Measurements from ENCODE around the gene FZD7. TPM values are rescaled to one million over a fixed set of nuclear protein-coding genes. Genes with fewer than 3 reads are reported as not detected.

Gene FZD7
- total RNA-seq, 1 donor = 14.7 TPM

DNA sequence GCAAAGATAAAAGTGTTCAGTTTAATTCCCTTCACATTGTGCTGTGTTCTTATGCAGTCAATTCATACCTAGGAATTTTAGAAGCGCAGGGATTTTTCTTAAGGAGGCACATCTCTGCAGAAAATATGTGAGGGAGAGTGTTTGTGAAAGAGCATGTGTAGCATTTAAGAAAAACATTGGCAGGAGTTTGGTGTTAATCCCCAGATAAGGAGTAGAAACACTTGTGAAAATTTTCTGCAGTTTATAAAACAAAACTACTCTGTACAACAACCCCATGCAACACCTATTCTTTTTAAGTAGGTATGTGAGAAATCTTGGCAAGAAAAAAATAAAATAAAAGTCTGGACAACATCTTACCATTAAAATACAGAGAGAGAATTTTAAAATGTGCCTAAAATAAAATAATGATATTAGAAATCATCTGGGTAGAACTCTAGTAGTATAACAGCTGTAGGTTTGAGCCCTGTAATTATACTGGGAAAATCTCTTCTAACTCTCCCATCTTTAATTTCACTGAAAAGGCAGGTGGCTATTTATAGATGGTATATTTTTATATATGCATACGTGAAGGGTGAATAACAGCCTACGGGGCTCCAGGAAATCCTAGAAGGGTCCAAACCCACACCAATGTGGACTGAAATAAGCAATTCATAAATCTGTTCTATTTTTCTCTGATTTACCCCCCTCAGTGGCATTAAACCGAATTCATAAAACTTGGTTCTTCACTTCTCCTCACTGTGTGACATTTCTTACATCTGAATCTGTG, 6.6 kb downstream of the FZD7 start:
- H3K4me3 ChIP-seq (ENCODE audit: low read depth, low read length) = no peak overlapping the region
- TF ChIP-seq, protein P1, sequence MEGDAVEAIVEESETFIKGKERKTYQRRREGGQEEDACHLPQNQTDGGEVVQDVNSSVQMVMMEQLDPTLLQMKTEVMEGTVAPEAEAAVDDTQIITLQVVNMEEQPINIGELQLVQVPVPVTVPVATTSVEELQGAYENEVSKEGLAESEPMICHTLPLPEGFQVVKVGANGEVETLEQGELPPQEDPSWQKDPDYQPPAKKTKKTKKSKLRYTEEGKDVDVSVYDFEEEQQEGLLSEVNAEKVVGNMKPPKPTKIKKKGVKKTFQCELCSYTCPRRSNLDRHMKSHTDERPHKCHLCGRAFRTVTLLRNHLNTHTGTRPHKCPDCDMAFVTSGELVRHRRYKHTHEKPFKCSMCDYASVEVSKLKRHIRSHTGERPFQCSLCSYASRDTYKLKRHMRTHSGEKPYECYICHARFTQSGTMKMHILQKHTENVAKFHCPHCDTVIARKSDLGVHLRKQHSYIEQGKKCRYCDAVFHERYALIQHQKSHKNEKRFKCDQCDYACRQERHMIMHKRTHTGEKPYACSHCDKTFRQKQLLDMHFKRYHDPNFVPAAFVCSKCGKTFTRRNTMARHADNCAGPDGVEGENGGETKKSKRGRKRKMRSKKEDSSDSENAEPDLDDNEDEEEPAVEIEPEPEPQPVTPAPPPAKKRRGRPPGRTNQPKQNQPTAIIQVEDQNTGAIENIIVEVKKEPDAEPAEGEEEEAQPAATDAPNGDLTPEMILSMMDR (IDR thresholded peaks at IDR 0.05; ENCODE audit: insufficient read depth, low read depth, low read length) = no peak
- DNase-seq (ENCODE audit: low read depth) = no peak

DNA sequence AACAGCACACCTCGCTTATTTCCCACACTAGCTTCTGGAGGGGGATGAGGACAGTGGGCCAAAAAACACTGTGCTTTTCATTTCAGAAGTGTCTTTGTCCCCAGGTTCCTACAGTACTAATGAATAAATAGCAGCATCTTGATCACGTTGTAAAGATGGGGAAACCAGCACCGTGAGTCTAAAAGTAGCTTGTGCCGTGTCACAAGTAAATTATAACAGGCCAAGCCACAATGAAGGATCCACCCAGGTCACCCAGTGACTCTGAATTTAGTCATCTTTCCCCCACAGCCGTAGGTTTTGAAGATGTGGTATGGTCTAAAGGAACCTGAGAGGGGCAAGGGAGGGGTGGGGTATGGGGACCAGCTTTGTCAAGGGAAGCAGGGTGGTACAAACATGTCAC, 8.8 kb downstream of the FZD7 start:
- H3K4me3 ChIP-seq (ENCODE audit: low read depth, low read length) = no peak overlapping the region
- no peak for DNase-seq (ENCODE audit: low read depth)
- TF ChIP-seq, protein P1 (IDR thresholded peaks at IDR 0.05; ENCODE audit: insufficient read depth, low read depth, low read length) = no peak

DNA sequence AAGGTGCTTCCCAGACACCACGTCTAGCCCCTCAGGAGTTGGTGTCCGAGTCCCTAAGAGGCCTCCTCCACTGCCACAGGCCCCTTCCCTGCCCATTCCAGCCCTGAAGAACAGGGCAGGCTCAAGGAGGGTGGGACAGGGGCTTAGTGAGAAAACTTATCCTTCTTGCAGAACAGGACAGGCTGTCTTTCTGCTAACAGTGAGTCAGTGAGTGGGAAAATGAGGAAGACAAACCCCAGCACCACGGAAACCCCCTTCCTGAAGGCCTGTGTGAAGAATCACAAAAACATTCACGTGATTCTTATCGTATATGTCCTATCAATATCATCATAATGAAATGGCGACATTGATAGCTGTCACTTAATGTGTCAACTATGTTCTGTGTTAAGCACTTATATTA, 9.8 kb downstream of the FZD7 start:
- TF ChIP-seq, protein P1 (IDR thresholded peaks at IDR 0.05; ENCODE audit: insufficient read depth, low read depth, low read length) = no peak
- H3K4me3 ChIP-seq (ENCODE audit: low read depth, low read length) = no peak overlapping the region
- no peak for DNase-seq (ENCODE audit: low read depth)

DNA sequence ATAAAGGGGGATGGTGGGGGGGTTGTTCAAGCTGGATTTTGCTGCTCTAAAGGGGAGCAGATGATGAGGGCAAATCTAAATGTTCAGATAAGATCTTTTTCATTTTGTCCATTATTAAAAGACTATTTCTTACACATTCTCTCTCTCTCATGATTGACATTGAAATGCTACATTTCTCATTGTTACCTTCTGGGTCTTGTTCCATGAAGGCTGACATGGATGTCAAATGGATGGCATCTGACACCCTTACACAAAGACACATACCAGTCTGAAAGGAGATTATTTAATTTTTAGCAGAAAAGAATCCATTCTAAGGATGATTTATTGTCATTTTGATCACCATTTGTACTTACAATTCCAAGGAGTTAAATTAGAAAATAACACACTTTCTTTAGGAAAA, 11.1 kb downstream of the FZD7 start:
- TF ChIP-seq, protein P1 (IDR thresholded peaks at IDR 0.05; ENCODE audit: insufficient read depth, low read depth, low read length) = no peak
- DNase-seq (ENCODE audit: low read depth) = no peak
- no peak overlapping the region for H3K4me3 ChIP-seq (ENCODE audit: low read depth, low read length)

DNA sequence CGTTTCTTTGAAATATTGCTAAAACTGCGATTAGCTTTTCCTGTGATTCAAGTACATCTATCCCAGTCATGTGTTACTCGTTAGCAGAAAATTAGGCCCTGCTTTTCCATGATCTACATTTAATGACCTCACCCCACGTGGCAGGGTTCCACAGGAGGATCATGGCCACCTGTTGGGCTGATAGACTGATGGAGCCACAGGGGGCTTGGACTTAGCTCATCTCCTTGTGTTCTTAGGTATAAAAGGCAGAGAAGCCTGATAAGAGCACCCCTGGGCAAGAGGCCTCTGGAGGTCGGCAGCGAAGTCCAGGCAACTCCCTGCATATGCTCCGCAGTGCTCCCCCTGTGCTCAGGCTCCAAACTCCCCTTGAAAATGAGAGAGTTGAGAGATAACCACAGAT, 12.9 kb downstream of the FZD7 start:
- DNase-seq (ENCODE audit: low read depth) = no peak

DNA sequence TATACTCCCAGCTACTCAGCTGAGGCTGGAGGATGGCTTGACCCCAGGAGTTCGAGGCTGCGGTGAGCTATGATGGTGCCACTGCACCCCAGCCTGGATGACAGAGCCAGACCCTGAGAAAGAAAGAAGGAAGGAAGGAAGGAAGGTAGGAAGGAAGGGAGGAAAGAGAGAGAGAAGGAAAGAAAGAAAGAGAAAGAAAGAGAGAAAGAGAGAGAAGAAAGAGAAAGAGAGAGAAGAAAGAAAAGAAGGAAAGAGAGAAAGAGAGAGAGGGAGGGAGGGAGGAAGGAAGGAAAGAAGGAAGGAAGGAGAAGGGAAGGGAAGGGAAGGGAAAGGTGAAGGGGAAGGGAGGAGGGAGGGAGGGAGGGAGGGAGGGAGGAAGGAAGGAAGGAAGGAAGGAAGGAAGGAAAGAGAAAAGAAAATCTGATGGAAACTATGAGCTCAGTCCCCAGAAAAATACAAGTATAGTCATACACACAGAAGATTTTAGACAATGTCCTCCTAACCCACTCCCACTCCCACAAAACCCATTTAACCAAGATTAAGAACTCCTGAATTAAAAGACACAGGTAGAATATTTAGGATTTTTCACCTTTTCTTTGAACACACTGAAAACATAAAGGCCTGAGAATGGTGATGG, 15.6 kb downstream of the FZD7 start:
- no peak overlapping the region for H3K4me3 ChIP-seq (ENCODE audit: low read depth, low read length)
- TF ChIP-seq, protein P1 (IDR thresholded peaks at IDR 0.05; ENCODE audit: insufficient read depth, low read depth, low read length) = no peak
- DNase-seq (ENCODE audit: low read depth) = no peak

More for the DNA sequence above, 12.9 kb downstream of the FZD7 start:
- no peak overlapping the region for H3K4me3 ChIP-seq (ENCODE audit: low read depth, low read length)
- TF ChIP-seq, protein P1 (IDR thresholded peaks at IDR 0.05; ENCODE audit: insufficient read depth, low read depth, low read length) = no peak
